BE2C (cell line): ENCODE data around the gene AUTS2.

Experiments
- DNase-seq: peaks from one replicate; pipeline ENCODE4 v3.0.0-alpha.2; 2020
- H3K27me3 ChIP-seq: fragments of 250-450 bp; sonication (Bioruptor Pico); 2 replicates; pipeline ENCODE4 v1.5.1; 2020; ENCODE audit warnings: mild to moderate bottlenecking
- H3K36me3 ChIP-seq: fragments of 250-450 bp; sonication (Bioruptor Pico); 2 replicates; pipeline ENCODE4 v1.5.1; 2020; ENCODE audit warnings: mild to moderate bottlenecking
- H3K4me1 ChIP-seq: fragments of 250-450 bp; sonication (Bioruptor Pico); 2 replicates; pipeline ENCODE4 v1.5.1; 2020
- H3K4me3 ChIP-seq: 2 replicates; pipeline ENCODE4 v1.5.1; 2011; ENCODE audit warnings: low read depth, low read length
- H3K9me3 ChIP-seq: fragments of 250-450 bp; sonication (Bioruptor Pico); 2 replicates; pipeline ENCODE4 v1.5.1; 2020
- CTCF ChIP-seq: IDR thresholded peaks from 2 replicates; pipeline ENCODE4 v1.5.1; 2012; ENCODE audit warnings: mild to moderate bottlenecking, low read depth, low read length

AUTS2 gene

GRCh38 chr7:69892790-69893189 is 294.5 kb downstream of the AUTS2 start:
- peaks cover 11% of the 10 kb centered on the region for H3K4me1 ChIP-seq
- no peak for DNase-seq
- no peak overlapping the region for H3K4me3 ChIP-seq
- no peak for TF ChIP-seq CTCF
- no peaks in the 10 kb centered on the region for H3K36me3 ChIP-seq
- no peaks in the 10 kb centered on the region for H3K9me3 ChIP-seq
- no peaks in the 10 kb centered on the region for H3K27me3 ChIP-seq

- TF ChIP-seq CTCF = peak; percentile 76
- no peaks in the 10 kb centered on the region for H3K9me3 ChIP-seq
- no peaks in the 10 kb centered on the region for H3K36me3 ChIP-seq
- no peak for DNase-seq
- H3K27me3 ChIP-seq = no peaks in the 10 kb centered on the region
- H3K4me1 ChIP-seq = peaks cover 11% of the 10 kb centered on the region
- H3K4me3 ChIP-seq = no peak overlapping the region
Observed at GRCh38 chr7:69893906-69894305, 295.6 kb downstream of the AUTS2 start.

GRCh38 chr7:69895446-69895845 is 297.2 kb downstream of the AUTS2 start:
- H3K36me3 ChIP-seq = no peaks in the 10 kb centered on the region
- no peak for DNase-seq
- H3K4me3 ChIP-seq = no peak overlapping the region
- H3K9me3 ChIP-seq = no peaks in the 10 kb centered on the region
- H3K4me1 ChIP-seq = peaks cover 6% of the 10 kb centered on the region
- TF ChIP-seq CTCF = no peak
- no peaks in the 10 kb centered on the region for H3K27me3 ChIP-seq

- peaks cover 6% of the 10 kb centered on the region for H3K4me1 ChIP-seq
- no peak overlapping the region for H3K4me3 ChIP-seq
- H3K36me3 ChIP-seq = no peaks in the 10 kb centered on the region
- DNase-seq = no peak
- TF ChIP-seq CTCF = no peak
- H3K9me3 ChIP-seq = no peaks in the 10 kb centered on the region
- no peaks in the 10 kb centered on the region for H3K27me3 ChIP-seq
Observed at GRCh38 chr7:69896121-69896520, 297.8 kb downstream of the AUTS2 start.

- H3K36me3 ChIP-seq = no peaks in the 10 kb centered on the region
- H3K4me3 ChIP-seq = no peak overlapping the region
- no peak for TF ChIP-seq CTCF
- no peaks in the 10 kb centered on the region for H3K27me3 ChIP-seq
- peaks cover 6% of the 10 kb centered on the region for H3K4me1 ChIP-seq
- H3K9me3 ChIP-seq = no peaks in the 10 kb centered on the region
- no peak for DNase-seq
Observed at GRCh38 chr7:69898189-69898588, 299.9 kb downstream of the AUTS2 start.

- peaks cover 4% of the 10 kb centered on the region; the same call in 1 of the 2 replicates for H3K4me1 ChIP-seq
Observed at GRCh38 chr7:69903410-69903809, 305.1 kb downstream of the AUTS2 start.

More at GRCh38 chr7:69903410-69903809, 305.1 kb downstream of the AUTS2 start:
- TF ChIP-seq CTCF = no peak
- Histone ChIP-seq H3K27me3 (no peaks in the 10 kb centered on the region), H3K36me3 (no peaks in the 10 kb centered on the region), H3K9me3 (no peaks in the 10 kb centered on the region), H3K4me3 (no peak overlapping the region)
- no peak for DNase-seq
